A673 (cell line): ENCODE measurements around the gene LUC7L2.

Experiments
- CTCF ChIP-seq: fragments of 300-800, 200-600 bp; sonication (generic); conservative IDR thresholded peaks from 2 replicates; pipeline ENCODE4 v1.5.1; 2017; ENCODE audit warnings: low read depth, mild to moderate bottlenecking, antibody characterized with exemption, low read length, moderate library complexity, mixed read lengths
- EZH2 ChIP-seq: fragments of 200-600 bp; sonication (generic); IDR thresholded peaks from 2 replicates; pipeline ENCODE4 v1.6.1; 2017; ENCODE audit warnings: borderline replicate concordance, low read depth, mild to moderate bottlenecking, mixed read lengths, antibody characterized with exemption, low read length; ENCODE audit not compliant: poor library complexity, severe bottlenecking

DNA sequence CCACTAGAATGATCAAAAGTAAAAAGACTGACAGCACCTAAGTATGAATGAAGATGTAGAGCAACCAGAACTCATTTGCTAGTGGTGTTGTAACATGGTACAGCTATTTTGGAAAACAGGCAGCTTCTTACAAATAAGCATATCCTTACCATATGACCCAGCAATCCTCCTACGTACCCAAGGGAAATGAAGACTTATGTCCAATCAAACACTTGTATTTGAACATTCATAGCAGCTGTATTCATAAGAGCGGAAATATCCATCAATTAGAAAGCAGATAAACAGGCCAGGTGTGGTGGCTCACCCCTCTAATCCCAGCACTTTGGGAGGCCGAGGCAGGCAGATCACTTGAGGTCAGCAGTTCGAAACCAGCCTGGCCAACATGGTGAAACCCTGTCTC lies 70.7 kb downstream of the LUC7L2 start:
- no peak for TF ChIP-seq EZH2
- no peak for TF ChIP-seq CTCF
